HUES48 (cell line): ENCODE data around the gene SCUBE1.

Source experiments
- H3K27ac ChIP-seq: one replicate; pipeline ENCODE4 v1.7.0; 2013; ENCODE audit warnings: low read depth, low read length, inconsistent platforms
- H3K27me3 ChIP-seq: 2 replicates; pipeline ENCODE4 v1.6.1; 2013; ENCODE audit warnings: mild to moderate bottlenecking, low read length; ENCODE audit not compliant: control insufficient read depth, insufficient read depth
- H3K36me3 ChIP-seq: 2 replicates; pipeline ENCODE4 v1.6.1; 2013; ENCODE audit warnings: low read length; ENCODE audit not compliant: control insufficient read depth, insufficient read depth
- H3K4me1 ChIP-seq: 2 replicates; pipeline ENCODE4 v1.6.1; 2013; ENCODE audit warnings: mild to moderate bottlenecking, low read length; ENCODE audit not compliant: control insufficient read depth, insufficient read depth
- H3K4me3 ChIP-seq: 2 replicates; pipeline ENCODE4 v1.5.1; 2013; ENCODE audit warnings: mild to moderate bottlenecking, low read depth, low read length
- H3K9ac ChIP-seq: 2 replicates; pipeline ENCODE4 v1.6.1; 2013; ENCODE audit warnings: mild to moderate bottlenecking, low read depth, low read length, moderate library complexity
- H3K9me3 ChIP-seq: 2 replicates; pipeline ENCODE4 v1.6.1; 2013; ENCODE audit warnings: low read length; ENCODE audit not compliant: control insufficient read depth, insufficient read depth

SCUBE1 gene

GRCh38 chr22:43241699-43242386 lies 101.3 kb downstream of the SCUBE1 start:
- Histone ChIP-seq H3K27ac (no peak overlapping the region), H3K9ac (no peak overlapping the region), H3K4me1 (no peaks in the 10 kb centered on the region), H3K4me3 (no peak overlapping the region), H3K9me3 (no peaks in the 10 kb centered on the region), H3K36me3 (no peaks in the 10 kb centered on the region), H3K27me3 (no peaks in the 10 kb centered on the region)

- H3K36me3 ChIP-seq = no peaks in the 10 kb centered on the region
- H3K4me3 ChIP-seq = no peak overlapping the region
- H3K4me1 ChIP-seq = no peaks in the 10 kb centered on the region
- no peaks in the 10 kb centered on the region for H3K9me3 ChIP-seq
- H3K27me3 ChIP-seq = no peaks in the 10 kb centered on the region
- H3K9ac ChIP-seq = no peak overlapping the region
- H3K27ac ChIP-seq = no peak overlapping the region
Measured at GRCh38 chr22:43241138-43241597, 102.0 kb downstream of the SCUBE1 start.

GRCh38 chr22:43240614-43241013 lies 102.6 kb downstream of the SCUBE1 start:
- no peak overlapping the region for H3K4me3 ChIP-seq
- no peak overlapping the region for H3K27ac ChIP-seq

GRCh38 chr22:43239956-43240355 lies 103.2 kb downstream of the SCUBE1 start:
- no peak overlapping the region for H3K9ac ChIP-seq
- H3K36me3 ChIP-seq = no peaks in the 10 kb centered on the region
- no peaks in the 10 kb centered on the region for H3K27me3 ChIP-seq
- no peak overlapping the region for H3K4me3 ChIP-seq
- H3K27ac ChIP-seq = no peak overlapping the region
- no peaks in the 10 kb centered on the region for H3K9me3 ChIP-seq
- no peaks in the 10 kb centered on the region for H3K4me1 ChIP-seq

More at GRCh38 chr22:43240614-43241013, 102.6 kb downstream of the SCUBE1 start:
- H3K27me3 ChIP-seq = no peaks in the 10 kb centered on the region
- H3K36me3 ChIP-seq = no peaks in the 10 kb centered on the region
- H3K4me1 ChIP-seq = no peaks in the 10 kb centered on the region
- no peaks in the 10 kb centered on the region for H3K9me3 ChIP-seq
- H3K9ac ChIP-seq = no peak overlapping the region

- Histone ChIP-seq H3K27me3 (no peaks in the 10 kb centered on the region), H3K4me1 (no peaks in the 10 kb centered on the region)
Measured at GRCh38 chr22:43239193-43239780, 103.9 kb downstream of the SCUBE1 start.

GRCh38 chr22:43238526-43239006 lies 104.6 kb downstream of the SCUBE1 start:
- Histone ChIP-seq H3K27ac (no peak overlapping the region), H3K9me3 (no peaks in the 10 kb centered on the region), H3K9ac (no peak overlapping the region), H3K4me1 (no peaks in the 10 kb centered on the region), H3K27me3 (no peaks in the 10 kb centered on the region), H3K4me3 (no peak overlapping the region), H3K36me3 (no peaks in the 10 kb centered on the region)

More at GRCh38 chr22:43239193-43239780, 103.9 kb downstream of the SCUBE1 start:
- Histone ChIP-seq H3K4me3 (no peak overlapping the region), H3K9ac (no peak overlapping the region), H3K36me3 (no peaks in the 10 kb centered on the region), H3K9me3 (no peaks in the 10 kb centered on the region), H3K27ac (no peak overlapping the region)

- Histone ChIP-seq H3K36me3 (no peaks in the 10 kb centered on the region), H3K27me3 (no peaks in the 10 kb centered on the region), H3K4me1 (no peaks in the 10 kb centered on the region), H3K4me3 (no peak overlapping the region), H3K9ac (no peak overlapping the region), H3K9me3 (no peaks in the 10 kb centered on the region), H3K27ac (no peak overlapping the region)
Measured at GRCh38 chr22:43237280-43237679, 105.9 kb downstream of the SCUBE1 start.

- H3K4me3 ChIP-seq = no peak overlapping the region
- no peak overlapping the region for H3K27ac ChIP-seq
- no peaks in the 10 kb centered on the region for H3K36me3 ChIP-seq
- H3K9ac ChIP-seq = no peak overlapping the region
- H3K4me1 ChIP-seq = no peaks in the 10 kb centered on the region; the same call in 1 of the 2 replicates
- H3K9me3 ChIP-seq = no peaks in the 10 kb centered on the region
- no peaks in the 10 kb centered on the region for H3K27me3 ChIP-seq
Measured at GRCh38 chr22:43236411-43237166, 106.6 kb downstream of the SCUBE1 start.

GRCh38 chr22:43235445-43236409 lies 107.4 kb downstream of the SCUBE1 start:
- no peak overlapping the region for H3K4me3 ChIP-seq
- H3K27ac ChIP-seq = no peak overlapping the region
- H3K4me1 ChIP-seq = peaks cover 3% of the 10 kb centered on the region; the same call in 1 of the 2 replicates
- H3K9ac ChIP-seq = no peak overlapping the region
- no peaks in the 10 kb centered on the region for H3K27me3 ChIP-seq
- H3K9me3 ChIP-seq = no peaks in the 10 kb centered on the region
- H3K36me3 ChIP-seq = no peaks in the 10 kb centered on the region

GRCh38 chr22:43234264-43234988 lies 108.7 kb downstream of the SCUBE1 start:
- peaks cover 4% of the 10 kb centered on the region; the same call in 1 of the 2 replicates for H3K4me1 ChIP-seq
- H3K9ac ChIP-seq = no peak overlapping the region
- no peaks in the 10 kb centered on the region for H3K27me3 ChIP-seq
- no peaks in the 10 kb centered on the region for H3K36me3 ChIP-seq
- no peak overlapping the region for H3K4me3 ChIP-seq
- H3K9me3 ChIP-seq = no peaks in the 10 kb centered on the region
- H3K27ac ChIP-seq = no peak overlapping the region
